HPDE6-E6E7 (cell line): ENCODE measurements around the gene MAN2A1.
"Not testable (repeated sequence)": the region's sequence is repeated elsewhere in the genome, so short reads cannot be mapped to it uniquely, and the experiment has no call there.

Experiments used
- DNase-seq: peaks from one replicate; pipeline ENCODE4 v3.0.0; 2011; ENCODE audit warnings: missing footprints; ENCODE audit errors: extremely low spot score

MAN2A1 gene

GRCh38 chr5:109825450-109825849 lies 135.7 kb downstream of the MAN2A1 start:
- no peak for DNase-seq

DNA sequence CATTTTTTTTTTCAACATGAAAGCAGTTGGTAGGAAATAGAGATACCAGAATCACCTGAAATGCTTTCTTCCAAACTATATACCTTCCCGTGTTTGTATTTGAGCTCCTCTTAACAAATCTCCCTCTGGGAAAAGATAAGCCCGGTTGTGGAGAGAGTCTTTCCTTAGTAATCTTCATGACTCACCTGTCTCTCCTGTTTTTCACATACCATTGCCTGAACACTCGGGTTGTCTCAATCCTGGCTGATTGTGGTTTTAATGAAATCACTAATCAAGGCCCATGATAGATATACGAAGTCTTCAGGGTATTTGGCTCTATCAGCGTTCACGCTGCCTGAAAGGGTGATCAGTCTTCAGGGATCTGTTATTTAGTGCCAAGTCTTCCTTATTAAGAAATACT lies 136.7 kb downstream of the MAN2A1 start:
- peak; percentile 54 for DNase-seq

DNA sequence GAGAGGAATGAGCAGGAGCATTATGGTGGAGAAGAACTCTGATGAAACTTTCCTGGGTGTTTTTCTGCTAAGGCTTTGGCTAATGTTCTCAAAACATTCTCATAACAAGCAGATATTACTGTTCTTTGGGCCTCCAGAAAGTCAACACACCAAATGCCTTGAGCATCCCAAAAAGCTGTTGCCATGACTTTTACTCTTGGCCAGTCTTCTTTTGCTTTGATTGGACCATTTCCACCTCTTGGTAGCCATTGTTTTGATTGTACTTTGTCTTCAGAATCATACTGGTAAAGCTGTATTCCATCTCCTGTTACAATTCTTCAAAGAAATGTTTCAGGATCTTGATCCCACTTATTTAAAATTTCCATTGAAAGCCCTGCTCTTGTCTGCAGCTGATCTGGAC lies 139.6 kb downstream of the MAN2A1 start:
- no peak for DNase-seq

DNA sequence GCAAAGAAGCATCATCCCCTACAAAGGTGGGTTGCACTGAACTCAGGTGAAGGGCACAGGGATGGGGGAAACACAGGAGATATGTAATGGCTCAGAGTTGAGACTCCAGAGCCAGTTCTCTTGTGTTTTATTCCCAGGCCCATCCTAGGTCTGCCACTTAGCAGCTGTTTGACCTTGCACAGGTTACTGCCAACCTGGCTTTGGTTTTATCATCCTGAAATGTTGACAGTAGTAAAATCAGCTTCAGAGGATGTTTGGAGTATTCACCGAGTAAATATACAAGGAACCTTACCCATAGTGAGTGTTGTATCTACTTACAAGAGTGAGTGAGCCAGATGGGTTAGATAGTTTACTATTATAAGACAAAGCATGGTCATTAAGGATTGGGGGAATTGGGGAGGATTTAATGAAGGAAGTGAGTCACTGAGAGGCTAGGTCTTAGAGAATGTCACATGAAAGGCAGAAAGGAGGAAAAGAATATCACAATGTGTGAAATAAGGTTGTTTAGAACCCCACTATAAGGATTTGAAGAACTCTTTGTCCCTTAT lies 141.3 kb downstream of the MAN2A1 start:
- no peak for DNase-seq

GRCh38 chr5:109832207-109833188 lies 142.8 kb downstream of the MAN2A1 start:
- not testable (repeated sequence) for DNase-seq

DNA sequence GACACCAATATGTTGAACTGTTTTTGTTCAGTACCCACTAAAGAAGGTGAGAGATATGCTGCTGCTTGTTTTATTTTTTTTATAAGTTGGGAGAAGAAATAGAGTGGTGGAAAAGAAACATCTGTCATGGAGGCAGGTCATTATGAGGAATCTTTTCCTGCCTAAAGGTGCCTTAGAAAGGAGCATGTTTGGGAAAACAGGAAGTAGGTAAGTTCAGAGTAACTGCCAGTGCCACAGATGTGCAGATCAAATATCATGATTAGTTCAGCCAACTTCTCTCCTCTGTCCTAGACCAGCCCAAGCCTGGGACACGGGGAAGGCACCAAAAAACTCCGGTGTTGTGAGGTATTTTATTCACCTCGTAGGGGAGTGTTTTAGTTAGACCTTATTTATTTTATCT lies 144.2 kb downstream of the MAN2A1 start:
- no peak for DNase-seq

DNA sequence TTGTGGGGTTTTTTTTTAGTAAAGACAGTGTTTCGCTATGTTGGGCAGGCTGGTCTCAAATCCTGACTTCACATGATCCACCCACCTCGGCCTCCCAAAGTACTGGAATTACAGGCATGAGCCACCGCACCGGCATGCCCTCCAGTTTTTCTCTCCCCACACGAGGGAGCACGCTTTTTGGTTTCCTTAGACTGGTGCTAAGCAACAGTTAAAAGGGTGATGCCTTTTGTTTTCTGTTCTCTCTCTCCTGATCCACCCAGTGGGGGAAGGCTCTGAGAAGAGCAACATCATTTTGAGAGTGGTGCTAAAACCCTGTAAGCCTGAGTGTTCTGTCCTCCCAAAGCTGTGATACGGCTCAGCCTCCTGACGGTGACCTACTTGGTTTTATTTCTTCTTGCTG lies 146.6 kb downstream of the MAN2A1 start:
- DNase-seq = no peak

- no peak for DNase-seq
These were observed 147.6 kb downstream of the MAN2A1 start for GRCh38 chr5:109837231-109837861.

DNA sequence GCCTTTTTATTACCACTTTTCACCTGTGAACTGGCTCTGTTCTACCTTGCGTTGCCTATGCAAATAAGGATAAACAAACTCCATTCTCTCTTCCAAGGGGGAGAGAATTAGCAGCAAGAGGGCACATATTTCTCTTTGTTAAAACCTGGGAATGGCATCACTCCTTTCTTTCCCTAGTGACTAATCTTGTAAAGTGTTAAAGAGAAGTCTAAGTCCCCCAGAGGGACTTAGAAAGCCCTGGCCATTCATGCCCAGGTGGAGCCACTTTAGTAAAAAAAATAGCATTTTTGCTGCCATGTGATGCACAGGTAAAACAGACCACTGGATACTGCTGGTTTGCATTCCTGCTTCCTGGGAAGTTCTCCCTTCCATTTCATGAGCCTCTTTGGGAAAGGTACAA lies 148.4 kb downstream of the MAN2A1 start:
- DNase-seq = no peak

DNA sequence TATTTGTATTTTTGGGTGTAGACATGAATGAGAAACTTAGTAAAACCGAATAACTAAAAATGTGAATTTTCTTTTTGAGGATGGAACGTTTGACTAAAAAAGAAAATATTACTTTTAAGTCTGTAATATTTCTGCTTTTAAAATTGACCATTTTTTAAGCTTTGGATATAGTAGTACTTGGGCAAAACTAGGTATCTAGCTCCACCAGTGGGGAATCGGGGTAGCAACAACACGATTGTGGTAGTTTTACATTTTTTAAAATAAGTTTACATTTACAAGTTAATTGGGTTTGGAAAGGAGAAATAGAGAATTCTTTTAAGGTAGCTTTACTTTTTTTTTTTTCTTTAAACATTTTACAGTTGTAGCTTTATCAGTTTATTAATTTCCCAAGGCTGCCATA lies 154.4 kb downstream of the MAN2A1 start:
- no peak for DNase-seq

DNA sequence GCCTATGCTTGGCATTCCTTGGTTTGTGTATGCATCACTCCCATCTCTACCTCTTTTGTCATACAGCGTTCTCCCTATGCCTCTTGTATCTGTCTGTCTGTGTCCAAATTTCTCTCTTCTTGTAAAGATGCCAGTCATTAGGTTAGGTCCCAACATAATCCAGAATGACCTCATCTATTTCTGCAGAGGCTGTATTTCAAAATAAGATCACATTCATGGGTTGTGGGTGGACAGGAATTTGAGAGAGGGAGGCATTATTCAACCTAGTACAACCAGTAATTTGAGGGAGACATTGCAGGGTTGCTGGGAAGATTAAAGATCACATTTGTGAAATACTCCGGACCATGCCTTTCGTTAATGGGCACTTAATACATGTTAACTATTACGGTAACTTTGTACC lies 155.0 kb downstream of the MAN2A1 start:
- DNase-seq = no peak

DNA sequence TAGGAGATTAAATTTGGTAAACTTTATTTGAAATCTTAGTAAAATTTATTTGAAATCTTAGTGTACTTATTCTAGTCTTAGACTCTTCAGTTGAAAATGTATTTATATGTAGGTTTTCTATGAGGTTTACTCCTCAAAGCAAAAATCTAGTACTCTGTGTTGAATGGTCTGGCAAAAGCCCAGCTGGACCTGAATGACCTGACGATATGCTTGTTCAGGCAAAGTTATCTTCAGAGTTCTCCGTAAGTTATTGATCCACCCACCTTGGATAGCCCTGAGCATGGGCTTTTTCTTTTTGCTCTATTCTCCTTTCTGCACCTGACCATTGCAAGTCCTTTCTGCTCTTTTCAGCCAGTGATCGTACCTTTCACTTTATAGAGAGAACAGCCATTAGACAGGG lies 158.4 kb downstream of the MAN2A1 start:
- DNase-seq = no peak

DNA sequence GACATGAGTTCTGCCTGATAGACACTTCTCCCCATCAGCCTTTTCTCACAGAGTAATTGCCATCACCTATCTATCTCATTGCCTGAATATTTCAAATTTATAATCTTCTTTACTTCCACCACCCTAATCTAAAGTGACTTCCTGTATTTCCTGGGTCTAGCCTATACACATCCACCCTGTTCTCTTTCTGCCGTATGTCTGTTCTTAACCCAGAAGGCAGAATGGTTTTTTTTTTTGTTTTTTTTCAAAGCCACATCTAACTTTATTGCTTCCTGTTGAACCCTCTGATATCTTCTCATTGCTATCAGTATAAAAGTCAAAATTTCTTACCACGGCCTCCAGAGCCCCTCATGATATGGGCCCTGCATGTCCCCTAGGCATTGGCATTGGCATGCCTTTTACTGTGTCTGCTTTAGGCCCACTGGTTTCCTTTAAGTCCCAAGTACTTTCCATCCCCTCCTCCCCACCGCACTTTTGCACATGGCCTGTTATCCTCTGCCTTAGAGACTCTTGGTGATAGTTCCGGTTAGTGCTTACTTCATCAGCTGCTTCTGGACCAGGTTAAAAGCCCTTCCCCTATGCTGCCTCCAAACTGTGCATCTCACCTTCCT lies 159.9 kb downstream of the MAN2A1 start:
- DNase-seq = no peak

DNA sequence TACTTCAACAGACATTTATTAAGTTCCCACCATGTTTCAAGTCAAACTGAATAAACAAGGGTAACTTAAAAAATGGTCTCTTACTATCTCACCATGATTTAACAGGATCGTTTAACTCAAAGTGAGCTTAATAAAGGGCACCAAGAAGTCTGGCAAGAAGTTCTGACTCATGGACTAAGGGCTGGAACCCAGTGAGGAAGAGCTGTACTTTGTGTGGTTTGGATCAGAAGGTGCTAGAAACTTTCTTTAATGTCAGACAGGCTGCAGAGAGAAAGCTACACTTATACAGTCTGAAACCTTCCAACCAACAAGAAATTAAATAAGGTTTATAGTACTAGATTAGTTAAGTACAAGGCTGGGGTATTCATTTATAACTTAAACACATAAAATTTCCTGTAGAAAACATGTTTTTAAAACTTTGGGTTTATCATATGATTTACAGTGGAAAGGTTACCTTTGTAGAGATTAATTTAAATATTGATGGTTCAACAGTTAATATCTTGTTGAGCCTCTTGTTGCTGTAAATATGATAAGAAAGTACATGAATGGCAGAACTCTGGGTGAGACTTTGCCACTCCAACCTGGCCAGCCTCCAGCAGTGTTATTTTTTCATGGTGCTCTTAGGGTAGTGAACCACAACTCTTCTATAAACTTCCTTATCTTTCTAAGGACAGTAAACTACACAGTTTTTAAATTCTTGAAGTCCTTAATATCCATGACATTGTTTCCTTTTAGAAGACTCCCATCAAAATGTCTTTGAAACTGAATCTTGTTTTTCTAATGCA lies 162.8 kb downstream of the MAN2A1 start:
- no peak for DNase-seq

DNA sequence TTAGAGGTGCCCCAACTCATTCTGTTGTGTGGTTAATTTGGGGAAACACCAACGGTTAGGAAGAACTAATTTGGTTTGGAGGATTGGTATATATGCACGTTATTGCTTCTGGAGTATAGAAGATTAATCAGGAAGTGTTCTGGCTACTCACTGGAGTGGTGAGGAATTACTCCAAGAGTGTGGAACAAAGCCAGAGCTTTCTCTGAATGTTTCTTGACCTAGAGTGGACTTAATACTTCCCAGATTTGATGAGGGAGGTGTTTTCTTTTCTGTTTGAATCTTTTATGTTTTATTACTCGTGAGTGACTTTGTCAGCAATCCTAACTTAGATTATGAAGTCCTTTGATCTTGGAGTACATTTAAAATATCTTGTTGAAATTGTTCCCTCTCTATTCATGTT lies 163.7 kb downstream of the MAN2A1 start:
- no peak for DNase-seq

- no peak for DNase-seq
These were observed 165.3 kb downstream of the MAN2A1 start for GRCh38 chr5:109855056-109855455.

- DNase-seq = no peak
These were observed 167.8 kb downstream of the MAN2A1 start for GRCh38 chr5:109857405-109858031.

GRCh38 chr5:109859537-109859936 lies 169.8 kb downstream of the MAN2A1 start:
- DNase-seq = no peak

GRCh38 chr5:109862301-109862700 lies 172.6 kb downstream of the MAN2A1 start:
- no peak for DNase-seq

GRCh38 chr5:109863752-109864151 lies 174.0 kb downstream of the MAN2A1 start:
- no peak for DNase-seq

GRCh38 chr5:109865637-109866036 lies 175.9 kb downstream of the MAN2A1 start:
- peak; percentile 14 for DNase-seq
